ENCODE measurements around the gene MRPL28.
"Not testable (repeated sequence)": the region's sequence is repeated elsewhere in the genome, so short reads cannot be mapped to it uniquely, and the experiment has no call there.

MRPL28 gene

GRCh38 chr16:370443-370842, at the start of gene MRPL28:
Gene MRPL28 (minus strand): TSS chr16:370538. CDS start chr16:370218, 320 bp downstream.
- no peak for TF ChIP-seq CTCF (IDR thresholded peaks at IDR 0.05; ENCODE audit: control insufficient read depth, extremely low read depth, insufficient read depth)
- H3K4me3 ChIP-seq (ENCODE audit: low read depth, low read length), result peak within 1 kb of the TSS; percentile 47
- DNase-seq (ENCODE audit: low read depth), result peak; percentile 81

- DNase-seq (ENCODE audit: low read depth); H3K4me3 ChIP-seq (ENCODE audit: low read depth, low read length): not testable (repeated sequence)
Measured at GRCh38 chr16:415170-415498, 44.8 kb upstream of the MRPL28 start.

- H3K4me3 ChIP-seq (ENCODE audit: low read depth, low read length), result no peak overlapping the region
- no peak for DNase-seq (ENCODE audit: low read depth)
- TF ChIP-seq CTCF (IDR thresholded peaks at IDR 0.05; ENCODE audit: control insufficient read depth, extremely low read depth, insufficient read depth), result no peak
Measured at GRCh38 chr16:414395-415169, 44.2 kb upstream of the MRPL28 start.

- no peak for DNase-seq (ENCODE audit: low read depth)
- no peak for TF ChIP-seq CTCF (IDR thresholded peaks at IDR 0.05; ENCODE audit: control insufficient read depth, extremely low read depth, insufficient read depth)
- no peak overlapping the region for H3K4me3 ChIP-seq (ENCODE audit: low read depth, low read length)
Measured at GRCh38 chr16:411576-412265, 41.4 kb upstream of the MRPL28 start.

GRCh38 chr16:410516-411178, 40.3 kb upstream of the MRPL28 start:
- H3K4me3 ChIP-seq (ENCODE audit: low read depth, low read length), result no peak overlapping the region
- TF ChIP-seq CTCF (IDR thresholded peaks at IDR 0.05; ENCODE audit: control insufficient read depth, extremely low read depth, insufficient read depth), result no peak
- no peak for DNase-seq (ENCODE audit: low read depth)

GRCh38 chr16:407253-407652, 36.9 kb upstream of the MRPL28 start:
- no peak for DNase-seq (ENCODE audit: low read depth)
- TF ChIP-seq CTCF (IDR thresholded peaks at IDR 0.05; ENCODE audit: control insufficient read depth, extremely low read depth, insufficient read depth), result no peak

More at GRCh38 chr16:407253-407652, 36.9 kb upstream of the MRPL28 start:
- H3K4me3 ChIP-seq (ENCODE audit: low read depth, low read length), result no peak overlapping the region

All from LNCaP clone FGC (cell line).